Retinal pigment epithelial cell (primary cell): Measurements from ENCODE around the gene FKBP5.

ENCODE experiments used
- DNase-seq: peaks from one replicate; pipeline ENCODE4 v3.0.0-alpha.2; 2010; ENCODE audit warnings: low read depth
- H3K4me3 ChIP-seq: 2 replicates; pipeline ENCODE4 v1.5.1; 2011; ENCODE audit warnings: mild to moderate bottlenecking, low read length, control low read depth, moderate library complexity
- CTCF ChIP-seq: conservative IDR thresholded peaks from 2 replicates; pipeline ENCODE4 v1.5.1; 2011; ENCODE audit warnings: low read depth, low read length, control low read depth, inconsistent platforms

FKBP5 gene

GRCh38 chr6:35687658-35688604, 784 bp downstream of the FKBP5 start:
- peak overlapping the region; percentile 92 for H3K4me3 ChIP-seq
- DNase-seq: no peak
- no peak for TF ChIP-seq CTCF

GRCh38 chr6:35686873-35687555, 1.7 kb downstream of the FKBP5 start:
- peak overlapping the region; percentile 92 for H3K4me3 ChIP-seq
- TF ChIP-seq CTCF: no peak
- DNase-seq: no peak

GRCh38 chr6:35686436-35686835, 2.3 kb downstream of the FKBP5 start:
- H3K4me3 ChIP-seq: peak overlapping the region; percentile 92
- no peak for DNase-seq
- TF ChIP-seq CTCF: no peak

GRCh38 chr6:35683267-35683666, 5.4 kb downstream of the FKBP5 start:
- no peak for DNase-seq
- no peak overlapping the region for H3K4me3 ChIP-seq
- no peak for TF ChIP-seq CTCF

- no peak for TF ChIP-seq CTCF
- no peak overlapping the region for H3K4me3 ChIP-seq
- DNase-seq: no peak
Measured at GRCh38 chr6:35681298-35681697, 7.4 kb downstream of the FKBP5 start.

GRCh38 chr6:35679399-35679798, 9.3 kb downstream of the FKBP5 start:
- no peak for DNase-seq
- TF ChIP-seq CTCF: no peak
- H3K4me3 ChIP-seq: no peak overlapping the region
